SK-N-SH (cell line): ENCODE results near the gene IFT74. TPM values are rescaled to one million over a fixed set of nuclear protein-coding genes. Genes with fewer than 3 reads are reported as not detected.

ENCODE experiments used
- CTCF ChIA-PET: fragments of 300-600, 350-600 bp; formaldehyde crosslinking; extraction: SDS; loops from one replicate; lab custom pipeline; 2021; lab: Yijun Ruan, JAX
- POLR2A ChIA-PET: fragments of 350-600 bp; sonication (Branson Sonifier 250); formaldehyde crosslinking; extraction: SDS; loops from one replicate; lab custom pipeline; 2020; ENCODE audit warnings: antibody characterized with exemption, inconsistent platforms; lab: Yijun Ruan, JAX
- DNase-seq: peaks from one replicate; pipeline ENCODE4 v3.0.0; 2012
- H2AFZ ChIP-seq: fragments of 200-600 bp; sonication (generic); 2 replicates; pipeline ENCODE4 v1.8.1; 2016; ENCODE audit warnings: antibody characterized with exemption, mild to moderate bottlenecking, low read depth
- H3F3A ChIP-seq: fragments of 200-600 bp; sonication (generic); replicated peaks from 2 replicates; pipeline ENCODE3; 2016; ENCODE audit warnings: antibody characterized with exemption, mild to moderate bottlenecking; ENCODE audit not compliant: insufficient read depth
- H3K27ac ChIP-seq, 2 experiments: fragments of 200-500 bp in 1 of 2; fragments of 200-600 bp in 1 of 2; sonication (Bioruptor generic) in 1 of 2; sonication (generic), shearing (Covaris generic) in 1 of 2; 2 replicates each; pipeline versions ENCODE4 v1.5.1 to v1.6.1; 2014 to 2016; ENCODE audit warnings: low read depth in 2 of 2, inconsistent platforms in 1 of 2, low read length in 1 of 2, mild to moderate bottlenecking in 1 of 2, mixed read lengths in 1 of 2
- H3K27me3 ChIP-seq: fragments of 200-600 bp; sonication (generic), shearing (Covaris generic); 2 replicates; pipeline ENCODE4 v1.6.1; 2016; ENCODE audit warnings: mixed run types; ENCODE audit not compliant: insufficient read depth
- H3K36me3 ChIP-seq, 2 experiments: fragments of 200-500 bp in 1 of 2; fragments of 200-600 bp in 1 of 2; sonication (Bioruptor generic) in 1 of 2; sonication (generic) in 1 of 2; replicated peaks in 1 of 2; 2 replicates each; pipeline versions ENCODE3 to v1.5.1; 2014 to 2016; ENCODE audit warnings: low read length in 1 of 2, mild to moderate bottlenecking in 1 of 2; ENCODE audit not compliant: insufficient read depth in 2 of 2, control insufficient read depth in 1 of 2
- H3K4me1 ChIP-seq, 2 experiments: fragments of 200-500 bp in 1 of 2; fragments of 200-600 bp in 1 of 2; sonication (Bioruptor generic) in 1 of 2; sonication (generic), shearing (Covaris generic) in 1 of 2; 2 replicates each; pipeline versions ENCODE4 v1.5.1 to v1.6.1; 2014 to 2016; ENCODE audit warnings: low read depth in 1 of 2, low read length in 1 of 2, mixed run types in 1 of 2; ENCODE audit not compliant: insufficient read depth in 2 of 2, control insufficient read depth in 1 of 2
- H3K4me2 ChIP-seq: fragments of 200-600 bp; sonication (generic), shearing (Covaris generic); 2 replicates; pipeline ENCODE4 v1.6.1; 2017; ENCODE audit warnings: mixed run types
- H3K4me3 ChIP-seq, 2 experiments: fragments of 200-500 bp in 1 of 2; fragments of 200-600 bp in 1 of 2; sonication (Bioruptor generic) in 1 of 2; sonication (generic), shearing (Covaris generic) in 1 of 2; 2 replicates each; pipeline versions ENCODE4 v1.5.1 to v1.8.1; 2014 to 2016; ENCODE audit warnings: low read depth in 2 of 2, inconsistent platforms in 1 of 2, low read length in 1 of 2, mild to moderate bottlenecking in 1 of 2, mixed read lengths in 1 of 2, moderate library complexity in 1 of 2
- H3K79me2 ChIP-seq: fragments of 200-600 bp; sonication (generic); 2 replicates; pipeline ENCODE4 v1.8.1; 2017; ENCODE audit warnings: mild to moderate bottlenecking; ENCODE audit not compliant: insufficient read depth
- H3K9ac ChIP-seq: fragments of 200-600 bp; sonication (generic); 2 replicates; pipeline ENCODE4 v1.6.1; 2017; ENCODE audit warnings: mixed run types
- H3K9me2 ChIP-seq: fragments of 200-600 bp; sonication (generic); 2 replicates; pipeline ENCODE4 v1.6.1; 2017; ENCODE audit warnings: mixed run types
- H3K9me3 ChIP-seq: fragments of 200-600 bp; sonication (generic); 2 replicates; pipeline ENCODE4 v1.6.1; 2017; ENCODE audit warnings: mixed run types, mild to moderate bottlenecking, moderate library complexity
- H4K20me1 ChIP-seq: fragments of 200-600 bp; sonication (generic); 2 replicates; pipeline ENCODE4 v1.6.1; 2017; ENCODE audit warnings: mild to moderate bottlenecking, mixed run types; ENCODE audit not compliant: insufficient read depth
- CHD2 ChIP-seq: fragments of 150-350 bp; IDR thresholded peaks from 2 replicates; pipeline ENCODE4 v1.6.1; 2018; ENCODE audit warnings: low read length; ENCODE audit not compliant: partially characterized antibody
- ELF1 ChIP-seq: IDR thresholded peaks from 2 replicates; pipeline ENCODE4 v1.4.0; 2012
- EP300 ChIP-seq, 2 experiments: IDR thresholded peaks; 2 replicates each; pipeline versions ENCODE4 v1.4.0 to v1.6.1; 2012; ENCODE audit warnings: borderline replicate concordance in 1 of 2, low read depth in 1 of 2, low read length in 1 of 2
- EZH2phosphoT487 ChIP-seq: fragments of 200-600 bp; sonication (generic); IDR thresholded peaks from 2 replicates; pipeline ENCODE4 v1.6.1; 2017; ENCODE audit warnings: low read depth, mixed run types, mild to moderate bottlenecking, antibody characterized with exemption, moderate library complexity, borderline replicate concordance
- FOSL2 ChIP-seq: IDR thresholded peaks from 2 replicates; pipeline ENCODE4 v1.4.0; 2012; ENCODE audit warnings: low read depth, mild to moderate bottlenecking, moderate library complexity, borderline replicate concordance
- FOXJ3 ChIP-seq: sonication (generic); formaldehyde crosslinking; IDR thresholded peaks from 2 replicates; pipeline ENCODE4 v1.5.1; 2020; ENCODE audit warnings: mild to moderate bottlenecking, missing genetic modification reagents
- GATA2 ChIP-seq: sonication (generic); formaldehyde crosslinking; IDR thresholded peaks from 2 replicates; pipeline ENCODE4 v1.5.0; 2020; ENCODE audit warnings: mild to moderate bottlenecking, missing genetic modification reagents
- MEF2A ChIP-seq: IDR thresholded peaks from 2 replicates; pipeline ENCODE4 v1.4.0; 2012; ENCODE audit warnings: low read depth, borderline replicate concordance
- MXI1 ChIP-seq: IDR thresholded peaks from 2 replicates; pipeline ENCODE4 v1.6.1; 2012; ENCODE audit warnings: mild to moderate bottlenecking, low read depth, low read length, improper control_type of control experiment
- NFIC ChIP-seq: IDR thresholded peaks from 2 replicates; pipeline ENCODE4 v1.4.0; 2012; ENCODE audit warnings: borderline replicate concordance
- NRF1 ChIP-seq: IDR thresholded peaks from 2 replicates; pipeline ENCODE4 v1.6.1; 2012; ENCODE audit warnings: low read depth, mild to moderate bottlenecking, low read length
- POLR2AphosphoS5 ChIP-seq: IDR thresholded peaks from 2 replicates; pipeline ENCODE4 v1.6.1; 2012; ENCODE audit warnings: low read depth, low read length
- RAD21 ChIP-seq: IDR thresholded peaks from 2 replicates; pipeline ENCODE4 v1.6.1; 2012; ENCODE audit warnings: mild to moderate bottlenecking, low read length
- RCOR1 ChIP-seq: fragments of 150-350 bp; IDR thresholded peaks from 2 replicates; pipeline ENCODE4 v1.6.1; 2017; ENCODE audit warnings: antibody characterized with exemption, low read length
- RXRA ChIP-seq: IDR thresholded peaks from 2 replicates; pipeline ENCODE4 v1.4.0; 2012; ENCODE audit warnings: low read depth, mild to moderate bottlenecking, borderline replicate concordance
- TCF12 ChIP-seq: IDR thresholded peaks from 2 replicates; pipeline ENCODE4 v1.4.0; 2012
- TEAD4 ChIP-seq: IDR thresholded peaks from 2 replicates; pipeline ENCODE4 v1.4.0; 2012; ENCODE audit warnings: mild to moderate bottlenecking, borderline replicate concordance; ENCODE audit not compliant: insufficient read depth
- YY1 ChIP-seq: IDR thresholded peaks from 2 replicates; pipeline ENCODE4 v1.4.0; 2012; ENCODE audit warnings: low read depth, mild to moderate bottlenecking
- WGBS: methylation state at CpG from one replicate; pipeline ENCODE4 v1.1.6; 2017; ENCODE audit warnings: low lambda C conversion rate; 5-methylcytosine and 5-hydroxymethylcytosine counted together
- polyA plus RNA-seq, 3 experiments: library from polyadenylated mRNA; depleted of rRNA; stranded (reverse); fragments of >200 nt; gene quantifications; 2 replicates each; pipeline ENCODE4 v1.2.3, GENCODE V29; 2012
- TF ChIP-seq, protein P1 (sequence below): fragments of 200-600 bp; sonication (generic); IDR thresholded peaks from 2 replicates; pipeline ENCODE4 v1.6.1; 2017; ENCODE audit warnings: antibody characterized with exemption, mild to moderate bottlenecking, moderate library complexity
- TF ChIP-seq, protein P2 (sequence below): IDR thresholded peaks from 2 replicates; pipeline ENCODE4; 2012
- TF ChIP-seq, protein P3 (sequence below): IDR thresholded peaks from 2 replicates; pipeline ENCODE4 v1.4.0; 2012; ENCODE audit warnings: low read depth, borderline replicate concordance

Gene IFT74
- polyA plus RNA-seq, 1 of the 3 experiments (the other 2 are of a cell fraction) = 6.3 TPM

DNA sequence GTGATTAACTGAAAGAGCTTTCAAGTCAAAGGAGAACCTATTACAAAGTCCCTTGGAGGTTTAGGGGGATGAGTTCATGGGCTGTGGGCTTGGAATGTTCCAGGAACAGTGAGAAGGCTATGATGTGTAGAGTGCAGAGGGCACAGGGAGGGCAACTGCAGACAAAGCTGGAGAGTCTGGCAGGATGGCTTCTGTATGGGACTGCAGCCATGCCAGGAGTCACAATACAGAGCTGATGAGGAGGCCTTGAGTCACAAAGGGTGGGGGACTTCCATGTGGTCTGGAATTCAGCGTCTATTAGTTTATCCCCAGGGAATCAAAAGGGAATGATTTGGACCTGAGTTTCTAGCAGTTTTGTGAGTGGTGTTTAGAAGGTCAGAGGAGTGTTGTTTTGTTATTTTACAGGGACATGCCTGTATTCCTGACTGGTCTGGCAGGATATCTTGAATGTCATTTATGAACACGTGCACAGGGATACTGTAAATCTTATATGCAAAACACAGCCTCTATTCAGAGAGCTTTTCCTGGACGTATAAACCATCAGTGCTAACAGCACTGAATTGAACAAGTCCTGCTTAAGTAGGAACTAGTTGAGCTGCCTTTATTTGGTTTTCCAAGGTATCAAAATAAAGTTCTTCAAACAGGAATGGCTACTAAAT, 138.6 kb downstream of the IFT74 start:
- H3K27ac ChIP-seq = peak overlapping the region in 1 of 2 experiments; percentile 51; a peak in 2 of 4 replicates
- peak overlapping the region; percentile 33; the same call in 1 of the 2 replicates for H3K4me2 ChIP-seq
- ChIA-PET CTCF (no interaction called here), POLR2A (no interaction called here)
- no peaks in the 10 kb centered on the region for H3K79me2 ChIP-seq
- WGBS = 19% methylated on average over 3 of the region's 3 CpGs
- TF ChIP-seq RAD21 (no peak), NFIC (peak; percentile 31; the same call in 1 of the 2 replicates), FOSL2 (0 out of 2 replicates have a peak, but pooled peaks have one; percentile 2), TCF12 (peak; percentile 50), RCOR1 (no peak), EP300 (IDR thresholded peaks at IDR 0.05; ENCODE audit: borderline replicate concordance in 1 of 2, low read depth in 1 of 2, low read length in 1 of 2) (peak in 1 of 2 experiments; percentile 11; a peak in 1 of 4 replicates), YY1 (no peak), RXRA (peak; percentile 53; the same call in 1 of the 2 replicates)
- H3K9ac ChIP-seq = peak overlapping the region; percentile 15; the same call in 1 of the 2 replicates
- H3K4me3 ChIP-seq = no peak overlapping the region
- no peak overlapping the region; the same call in 1 of the 2 replicates for H2AFZ ChIP-seq
- H3K36me3 ChIP-seq = no peaks in the 10 kb centered on the region
- no peaks in the 10 kb centered on the region for H3K27me3 ChIP-seq
- H3K4me1 ChIP-seq = peaks cover 0 to 10% of the 10 kb centered on the region in 2 experiments; a peak in 3 of 4 replicates
- no peaks in the 10 kb centered on the region for H3K9me3 ChIP-seq
- H3K9me2 ChIP-seq = no peaks in the 10 kb centered on the region
- peaks cover 5% of the 10 kb centered on the region for H3F3A ChIP-seq
- no peaks in the 10 kb centered on the region for H4K20me1 ChIP-seq
- DNase-seq = no peak

DNA sequence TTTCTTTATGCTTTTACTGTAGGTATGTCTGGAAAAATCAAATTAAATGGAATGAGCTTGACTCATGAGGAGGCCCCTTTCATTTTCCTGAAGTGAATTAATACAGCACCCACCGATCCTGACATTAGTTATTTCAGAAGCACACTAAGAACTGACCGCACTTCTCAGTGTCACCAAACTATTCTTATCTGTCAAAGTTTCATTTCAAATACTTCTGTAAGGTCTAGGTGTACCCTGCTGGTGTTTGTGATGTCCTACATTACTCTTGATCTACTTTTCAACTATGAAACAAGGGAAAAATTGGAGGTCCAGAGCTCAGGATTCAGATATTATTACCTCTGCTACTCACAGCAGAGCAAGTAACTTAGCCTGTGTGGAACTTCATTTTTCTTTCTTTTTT, 151.0 kb downstream of the IFT74 start:
- no peaks in the 10 kb centered on the region for H4K20me1 ChIP-seq
- H3K4me1 ChIP-seq = no peaks in the 10 kb centered on the region
- no peak for TF ChIP-seq CHD2
- TF ChIP-seq, protein P1, sequence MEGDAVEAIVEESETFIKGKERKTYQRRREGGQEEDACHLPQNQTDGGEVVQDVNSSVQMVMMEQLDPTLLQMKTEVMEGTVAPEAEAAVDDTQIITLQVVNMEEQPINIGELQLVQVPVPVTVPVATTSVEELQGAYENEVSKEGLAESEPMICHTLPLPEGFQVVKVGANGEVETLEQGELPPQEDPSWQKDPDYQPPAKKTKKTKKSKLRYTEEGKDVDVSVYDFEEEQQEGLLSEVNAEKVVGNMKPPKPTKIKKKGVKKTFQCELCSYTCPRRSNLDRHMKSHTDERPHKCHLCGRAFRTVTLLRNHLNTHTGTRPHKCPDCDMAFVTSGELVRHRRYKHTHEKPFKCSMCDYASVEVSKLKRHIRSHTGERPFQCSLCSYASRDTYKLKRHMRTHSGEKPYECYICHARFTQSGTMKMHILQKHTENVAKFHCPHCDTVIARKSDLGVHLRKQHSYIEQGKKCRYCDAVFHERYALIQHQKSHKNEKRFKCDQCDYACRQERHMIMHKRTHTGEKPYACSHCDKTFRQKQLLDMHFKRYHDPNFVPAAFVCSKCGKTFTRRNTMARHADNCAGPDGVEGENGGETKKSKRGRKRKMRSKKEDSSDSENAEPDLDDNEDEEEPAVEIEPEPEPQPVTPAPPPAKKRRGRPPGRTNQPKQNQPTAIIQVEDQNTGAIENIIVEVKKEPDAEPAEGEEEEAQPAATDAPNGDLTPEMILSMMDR = no peak
- TF ChIP-seq ELF1 = no peak
- no peak for TF ChIP-seq EZH2phosphoT487
- TF ChIP-seq, protein P2, sequence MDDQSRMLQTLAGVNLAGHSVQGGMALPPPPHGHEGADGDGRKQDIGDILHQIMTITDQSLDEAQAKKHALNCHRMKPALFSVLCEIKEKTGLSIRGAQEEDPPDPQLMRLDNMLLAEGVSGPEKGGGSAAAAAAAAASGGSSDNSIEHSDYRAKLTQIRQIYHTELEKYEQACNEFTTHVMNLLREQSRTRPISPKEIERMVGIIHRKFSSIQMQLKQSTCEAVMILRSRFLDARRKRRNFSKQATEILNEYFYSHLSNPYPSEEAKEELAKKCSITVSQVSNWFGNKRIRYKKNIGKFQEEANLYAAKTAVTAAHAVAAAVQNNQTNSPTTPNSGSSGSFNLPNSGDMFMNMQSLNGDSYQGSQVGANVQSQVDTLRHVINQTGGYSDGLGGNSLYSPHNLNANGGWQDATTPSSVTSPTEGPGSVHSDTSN = no peak
- TF ChIP-seq EP300 (IDR thresholded peaks at IDR 0.05; ENCODE audit: borderline replicate concordance in 1 of 2, low read depth in 1 of 2, low read length in 1 of 2) = no peak
- no peak for TF ChIP-seq MEF2A
- no peak for TF ChIP-seq POLR2AphosphoS5
- no peak for TF ChIP-seq NRF1
- TF ChIP-seq TEAD4 = no peak
- TF ChIP-seq, protein P3, sequence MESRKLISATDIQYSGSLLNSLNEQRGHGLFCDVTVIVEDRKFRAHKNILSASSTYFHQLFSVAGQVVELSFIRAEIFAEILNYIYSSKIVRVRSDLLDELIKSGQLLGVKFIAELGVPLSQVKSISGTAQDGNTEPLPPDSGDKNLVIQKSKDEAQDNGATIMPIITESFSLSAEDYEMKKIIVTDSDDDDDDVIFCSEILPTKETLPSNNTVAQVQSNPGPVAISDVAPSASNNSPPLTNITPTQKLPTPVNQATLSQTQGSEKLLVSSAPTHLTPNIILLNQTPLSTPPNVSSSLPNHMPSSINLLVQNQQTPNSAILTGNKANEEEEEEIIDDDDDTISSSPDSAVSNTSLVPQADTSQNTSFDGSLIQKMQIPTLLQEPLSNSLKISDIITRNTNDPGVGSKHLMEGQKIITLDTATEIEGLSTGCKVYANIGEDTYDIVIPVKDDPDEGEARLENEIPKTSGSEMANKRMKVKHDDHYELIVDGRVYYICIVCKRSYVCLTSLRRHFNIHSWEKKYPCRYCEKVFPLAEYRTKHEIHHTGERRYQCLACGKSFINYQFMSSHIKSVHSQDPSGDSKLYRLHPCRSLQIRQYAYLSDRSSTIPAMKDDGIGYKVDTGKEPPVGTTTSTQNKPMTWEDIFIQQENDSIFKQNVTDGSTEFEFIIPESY = no peak
- no peak for TF ChIP-seq MXI1
- no peak for TF ChIP-seq RCOR1
- no peak for TF ChIP-seq TCF12
- TF ChIP-seq GATA2 (CRISPR knock-in tag) = no peak
- no peak for TF ChIP-seq FOXJ3
- TF ChIP-seq, all 33 proteins: peak for 0
- no peaks in the 10 kb centered on the region for H3K9me2 ChIP-seq
- ChIA-PET CTCF (no interaction called here), POLR2A (no interaction called here)
- no peaks in the 10 kb centered on the region for H3K79me2 ChIP-seq
- H3K4me2 ChIP-seq = no peak overlapping the region
- no peaks in the 10 kb centered on the region for H3K9me3 ChIP-seq
- H3K36me3 ChIP-seq = no peaks in the 10 kb centered on the region
- no peak for DNase-seq
- H3K27ac ChIP-seq = no peak overlapping the region
- 89% methylated on average over 2 of the region's 2 CpGs for WGBS
- no peak overlapping the region for H3K9ac ChIP-seq
- no peak overlapping the region for H3K4me3 ChIP-seq
- no peaks in the 10 kb centered on the region for H3F3A ChIP-seq
- H2AFZ ChIP-seq = no peak overlapping the region
- no peaks in the 10 kb centered on the region for H3K27me3 ChIP-seq
